Kidney (tissue), 14 donors: Measurements from ENCODE around the gene UCN3. TPM values are rescaled to one million over a fixed set of nuclear protein-coding genes. Genes with fewer than 3 reads are reported as not detected.

Experiments used
- DNase-seq, 5 donors: peaks; one replicate each; pipeline ENCODE4 v3.0.0-alpha.2; 2013 to 2020
- FAIRE-seq: peaks from 2 replicates; lab custom pipeline; 2012; peaks lifted over from hg19 to GRCh38; lab: Jason Lieb, UNC
- H3K27ac ChIP-seq, 2 donors: one replicate each; pipeline ENCODE4 v1.7.0; 2013; ENCODE audit warnings: low read depth in 2 of 2, low read length in 2 of 2, inconsistent platforms in 1 of 2
- H3K27me3 ChIP-seq: one replicate; pipeline ENCODE4 v1.7.1; 2013; ENCODE audit warnings: low read length, inconsistent platforms; ENCODE audit not compliant: control insufficient read depth, insufficient read depth
- H3K36me3 ChIP-seq, 3 donors: one replicate each; pipeline versions ENCODE4 v1.7.0 to v1.7.1; 2013; ENCODE audit warnings: low read length in 3 of 3, control low read depth in 1 of 3, inconsistent platforms in 1 of 3; ENCODE audit not compliant: insufficient read depth in 3 of 3, control insufficient read depth in 2 of 3
- H3K4me1 ChIP-seq, 3 donors: one replicate each; pipeline versions ENCODE4 v1.7.0 to v1.7.1; 2013; ENCODE audit warnings: low read length in 3 of 3, inconsistent platforms in 1 of 3, low read depth in 1 of 3; ENCODE audit not compliant: control insufficient read depth in 2 of 3, insufficient read depth in 2 of 3
- H3K4me3 ChIP-seq, 3 donors: one replicate each; pipeline versions ENCODE4 v1.7.0 to v1.8.1; 2013; ENCODE audit warnings: low read length in 3 of 3, control low read depth in 1 of 3, inconsistent platforms in 1 of 3
- H3K9ac ChIP-seq, 3 donors: one replicate each; pipeline versions ENCODE4 v1.7.0 to v1.7.1; 2013; ENCODE audit warnings: low read length in 3 of 3, control low read depth in 1 of 3, inconsistent platforms in 1 of 3
- H3K9me3 ChIP-seq, 3 donors: one replicate each; pipeline versions ENCODE4 v1.7.0 to v1.7.1; 2013; ENCODE audit warnings: low read length in 3 of 3, control low read depth in 1 of 3, inconsistent platforms in 1 of 3; ENCODE audit not compliant: control insufficient read depth in 2 of 3, insufficient read depth in 1 of 3
- intact Hi-C: fragments of 100-400 bp; cut with DNase I; formaldehyde crosslinking; loops from one replicate; pipeline ENCODE4 v1.11.1; 2022
- polyA plus RNA-seq: library from polyadenylated mRNA; stranded (reverse); fragments of 350-450 nt; fragmentation: Illumina TruSeq; extraction: RNeasy Lipid Tissue Mini Kit (QIAGEN cat#74804); gene quantifications from one replicate; pipeline ENCODE4 v1.2.3, GENCODE V29; 2014; ENCODE audit warnings: low read depth, low replicate concordance; ENCODE audit not compliant: insufficient read depth
- total RNA-seq: library from RNA; stranded (reverse); fragmentation: NEBNext Ultra II Directional; extraction: Animal tissue kit (Norgen Biotek cat#: 25700); gene quantifications from one replicate; pipeline ENCODE4 v1.2.1, GENCODE V29; 2021
- TF ChIP-seq, protein P1 (sequence below): IDR thresholded peaks from 3 replicates; pipeline ENCODE4 v1.5.1; 2012; ENCODE audit warnings: mild to moderate bottlenecking, moderate library complexity, borderline replicate concordance; ENCODE audit not compliant: insufficient read depth; ENCODE audit errors: extremely low read depth
- donor health status: control.
- donor health status: control.
- donor health status: control.
- donor health status: control.
- donor health status: control.
- donor health status: DM: yes; HTN: yes; CAD: no.
- donor health status: Normal renal cell carcinoma (clear cell type).

UCN3 gene
- total and polyA plus RNA-seq, 2 donors from 2014 or later: 1.4 TPM; not detected in 1

GRCh38 chr10:5365928-5366327 is 1.2 kb downstream of the UCN3 start:
- Histone ChIP-seq H3K27ac (no peak overlapping the region), H3K27me3 (peaks cover 4% of the 10 kb centered on the region), H3K4me1 (no peaks in the 10 kb centered on the region), H3K9me3 (peaks cover 0 to 9% (median 8%) of the 10 kb centered on the region in 3 donors), H3K36me3 (no peaks in the 10 kb centered on the region), H3K9ac (no peak overlapping the region), H3K4me3 (no peak overlapping the region)
- TF ChIP-seq, protein P1, sequence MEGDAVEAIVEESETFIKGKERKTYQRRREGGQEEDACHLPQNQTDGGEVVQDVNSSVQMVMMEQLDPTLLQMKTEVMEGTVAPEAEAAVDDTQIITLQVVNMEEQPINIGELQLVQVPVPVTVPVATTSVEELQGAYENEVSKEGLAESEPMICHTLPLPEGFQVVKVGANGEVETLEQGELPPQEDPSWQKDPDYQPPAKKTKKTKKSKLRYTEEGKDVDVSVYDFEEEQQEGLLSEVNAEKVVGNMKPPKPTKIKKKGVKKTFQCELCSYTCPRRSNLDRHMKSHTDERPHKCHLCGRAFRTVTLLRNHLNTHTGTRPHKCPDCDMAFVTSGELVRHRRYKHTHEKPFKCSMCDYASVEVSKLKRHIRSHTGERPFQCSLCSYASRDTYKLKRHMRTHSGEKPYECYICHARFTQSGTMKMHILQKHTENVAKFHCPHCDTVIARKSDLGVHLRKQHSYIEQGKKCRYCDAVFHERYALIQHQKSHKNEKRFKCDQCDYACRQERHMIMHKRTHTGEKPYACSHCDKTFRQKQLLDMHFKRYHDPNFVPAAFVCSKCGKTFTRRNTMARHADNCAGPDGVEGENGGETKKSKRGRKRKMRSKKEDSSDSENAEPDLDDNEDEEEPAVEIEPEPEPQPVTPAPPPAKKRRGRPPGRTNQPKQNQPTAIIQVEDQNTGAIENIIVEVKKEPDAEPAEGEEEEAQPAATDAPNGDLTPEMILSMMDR: no peak
- DNase-seq (no peak), FAIRE-seq (no peak)
- intact Hi-C loops: no loop called here

DNA sequence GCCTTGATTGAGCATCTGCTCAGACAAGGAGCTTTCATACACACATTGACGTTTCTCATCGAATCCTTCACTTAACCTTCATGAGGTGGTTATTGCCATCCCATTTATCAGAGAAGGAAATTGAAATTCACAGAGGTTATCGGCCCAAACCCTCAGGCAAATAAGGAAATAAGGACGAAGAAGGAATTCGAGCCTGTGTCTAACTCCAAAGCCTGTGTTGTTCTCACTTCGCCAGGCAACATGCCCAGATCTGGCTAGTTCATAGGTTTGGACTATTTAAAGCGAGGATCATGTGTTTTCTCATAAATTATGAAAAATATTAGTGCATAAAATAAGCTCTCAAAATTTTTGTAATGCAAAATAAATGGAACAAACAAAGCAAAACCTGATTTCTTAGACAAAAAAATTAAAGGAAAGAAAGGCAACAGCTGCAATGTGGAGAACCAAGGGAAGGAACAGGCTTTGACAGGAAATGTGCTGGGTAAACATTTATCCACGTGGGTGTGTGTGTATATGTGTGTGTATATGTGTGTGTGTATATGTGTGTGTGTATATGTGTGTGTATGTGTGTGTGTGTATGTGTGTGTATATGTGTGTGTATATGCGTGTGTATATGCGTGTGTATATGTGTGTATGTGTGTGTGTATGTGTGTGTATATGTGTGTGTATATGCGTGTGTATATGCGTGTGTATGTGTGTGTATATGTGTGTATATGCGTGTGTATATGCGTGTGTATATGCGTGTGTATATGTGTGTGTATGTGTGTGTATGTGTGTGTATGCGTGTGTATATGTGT is 4.8 kb downstream of the UCN3 start:
- DNase-seq (no peak), FAIRE-seq (no peak)
- TF ChIP-seq, protein P1: no peak
- Histone ChIP-seq H3K27me3 (peaks cover 2% of the 10 kb centered on the region), H3K4me1 (peaks cover 0 to 5% (median 3%) of the 10 kb centered on the region in 3 donors), H3K9me3 (peaks cover 0 to 12% (median 9%) of the 10 kb centered on the region in 3 donors), H3K27ac (no peak overlapping the region), H3K9ac (no peak overlapping the region), H3K4me3 (no peak overlapping the region), H3K36me3 (no peaks in the 10 kb centered on the region)
- intact Hi-C loops: no loop called here

DNA sequence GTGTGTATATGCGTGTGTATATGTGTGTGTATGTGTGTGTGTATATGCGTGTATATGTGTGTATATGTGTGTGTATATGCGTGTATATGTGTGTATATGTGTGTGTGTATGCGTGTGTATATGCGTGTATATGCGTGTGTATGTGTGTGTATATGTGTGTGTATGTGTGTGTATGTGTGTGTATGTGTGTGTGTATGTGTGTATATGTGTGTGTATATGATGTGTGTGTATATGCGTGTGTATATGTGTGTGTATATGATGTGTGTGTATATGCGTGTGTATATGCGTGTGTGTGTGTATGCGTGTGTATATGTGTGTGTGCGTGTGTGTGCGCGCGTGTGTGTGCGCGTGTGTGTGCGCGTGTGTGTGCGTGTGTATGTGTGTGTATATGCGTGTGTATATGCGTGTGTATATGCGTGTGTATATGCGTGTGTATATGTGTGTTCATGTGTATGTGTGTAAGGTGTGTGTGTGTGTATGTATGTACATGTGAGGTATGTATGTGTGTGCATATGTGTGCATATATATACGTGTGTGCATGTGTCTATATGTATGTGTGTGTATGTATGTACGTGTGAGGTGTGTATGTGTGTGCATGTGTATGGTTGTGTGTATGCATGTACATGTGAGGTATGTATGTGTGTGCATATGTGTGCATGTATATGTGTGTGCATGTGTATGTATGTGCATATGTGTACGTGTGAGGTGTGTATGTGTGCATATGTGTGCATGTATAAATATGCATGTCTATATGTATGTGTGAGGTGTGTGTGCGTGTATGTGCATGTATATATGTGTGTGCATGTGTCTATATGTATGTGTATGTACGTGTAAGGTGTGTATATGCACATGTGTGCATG is 6.0 kb downstream of the UCN3 start:
- TF ChIP-seq, protein P1: no peak
- DNase-seq (no peak), FAIRE-seq (no peak)
- intact Hi-C loops: no loop called here
- peaks cover 0 to 5% (median 3%) of the 10 kb centered on the region in 3 donors for H3K4me1 ChIP-seq
- H3K4me3 ChIP-seq: peak overlapping the region in 1 of 3 donors; percentile 32
- H3K9me3 ChIP-seq: peaks cover 0 to 12% (median 9%) of the 10 kb centered on the region in 3 donors
- H3K27ac ChIP-seq: no peak overlapping the region
- peaks cover 2% of the 10 kb centered on the region for H3K27me3 ChIP-seq
- no peaks in the 10 kb centered on the region for H3K36me3 ChIP-seq
- H3K9ac ChIP-seq: no peak overlapping the region
